K562 (cell line): ENCODE measurements around the gene TWSG1.

ENCODE experiments used
- CREB1 ChIP-seq, 2 experiments: sonication (generic) in 1 of 2; formaldehyde crosslinking in 1 of 2; IDR thresholded peaks; 2 replicates each; pipeline versions ENCODE4 v1.6.1 to v1.8.0; 2012 to 2022; ENCODE audit warnings: inconsistent platforms in 1 of 2, mild to moderate bottlenecking in 1 of 2, missing genetic modification reagents in 1 of 2, moderate library complexity in 1 of 2
- EZH2 ChIP-seq: IDR thresholded peaks from 2 replicates; pipeline ENCODE4 v1.6.1; 2012; ENCODE audit warnings: low read depth, mild to moderate bottlenecking, inconsistent platforms, low read length, borderline replicate concordance
- FIP1L1 ChIP-seq: fragments of 200-400 bp; formaldehyde crosslinking; IDR thresholded peaks from 2 replicates; pipeline ENCODE4 v1.6.1; 2018; ENCODE audit warnings: mild to moderate bottlenecking, low read depth, low read length; ENCODE audit not compliant: poor library complexity, severe bottlenecking
- PCBP2 ChIP-seq: fragments of 200-400 bp; formaldehyde crosslinking; IDR thresholded peaks from 2 replicates; pipeline ENCODE4 v1.6.1; 2018; ENCODE audit warnings: low read length, low read depth, mild to moderate bottlenecking, moderate library complexity; ENCODE audit not compliant: poor library complexity, severe bottlenecking
- POLR3A ChIP-seq: IDR thresholded peaks from 2 replicates; pipeline ENCODE4 v1.6.1; 2011; ENCODE audit warnings: borderline replicate concordance, mild to moderate bottlenecking, moderate library complexity; ENCODE audit not compliant: insufficient read length, insufficient read depth; ENCODE audit errors: extremely low read depth
- PURB ChIP-seq: sonication (generic); formaldehyde crosslinking; IDR thresholded peaks from 2 replicates; pipeline ENCODE4 v1.9.0; 2021; ENCODE audit warnings: low read depth, mild to moderate bottlenecking, missing genetic modification reagents
- ZEB2 ChIP-seq: fragments of 450-650 bp; IDR thresholded peaks from 2 replicates; pipeline ENCODE4 v1.6.1; 2016
- ZNF174 ChIP-seq: fragments of 250-450 bp; sonication (Bioruptor Pico); IDR thresholded peaks from 2 replicates; pipeline ENCODE4 v1.4.0; 2020; ENCODE audit warnings: mild to moderate bottlenecking
- ZNF274 ChIP-seq: IDR thresholded peaks from 2 replicates; pipeline ENCODE4 v1.6.1; 2011; ENCODE audit warnings: low read depth, mild to moderate bottlenecking, low read length, moderate library complexity, borderline replicate concordance
- TF ChIP-seq, protein P1 (sequence below), 2 experiments: fragments of 450-650 bp in 1 of 2; sonication (generic) in 1 of 2; formaldehyde crosslinking in 1 of 2; IDR thresholded peaks; 2 replicates each; pipeline versions ENCODE4 v1.7.1 to v1.9.0; 2016 to 2022; ENCODE audit warnings: inconsistent platforms in 1 of 2, mild to moderate bottlenecking in 1 of 2, missing genetic modification reagents in 1 of 2
- TF ChIP-seq, protein P2 (sequence below): fragments of 250-450 bp; sonication (Bioruptor Pico); IDR thresholded peaks from 2 replicates; pipeline ENCODE4 v1.5.0; 2021
- TF ChIP-seq, protein P3 (sequence below), 2 experiments: IDR thresholded peaks; 2 replicates each; pipeline ENCODE4 v1.6.1; 2012; ENCODE audit warnings: improper control_type of control experiment in 2 of 2, low read depth in 2 of 2, low read length in 2 of 2, borderline replicate concordance in 1 of 2
- TF ChIP-seq, protein P4 (sequence below), 3 experiments: IDR thresholded peaks in 2 of 3; conservative IDR thresholded peaks in 1 of 3; 2 replicates each; pipeline ENCODE4 v1.5.1; 2011 to 2012; ENCODE audit warnings: low read length in 3 of 3, mild to moderate bottlenecking in 3 of 3, control low read depth in 2 of 3, improper control_type of control experiment in 1 of 3, inconsistent platforms in 1 of 3, low read depth in 1 of 3, mixed read lengths in 1 of 3, moderate library complexity in 1 of 3; ENCODE audit not compliant: insufficient read depth in 2 of 3
- TF ChIP-seq, protein P5 (sequence below): sonication (generic); formaldehyde crosslinking; IDR thresholded peaks from 2 replicates; pipeline ENCODE4 v1.5.0; 2020; ENCODE audit warnings: missing genetic modification reagents

DNA sequence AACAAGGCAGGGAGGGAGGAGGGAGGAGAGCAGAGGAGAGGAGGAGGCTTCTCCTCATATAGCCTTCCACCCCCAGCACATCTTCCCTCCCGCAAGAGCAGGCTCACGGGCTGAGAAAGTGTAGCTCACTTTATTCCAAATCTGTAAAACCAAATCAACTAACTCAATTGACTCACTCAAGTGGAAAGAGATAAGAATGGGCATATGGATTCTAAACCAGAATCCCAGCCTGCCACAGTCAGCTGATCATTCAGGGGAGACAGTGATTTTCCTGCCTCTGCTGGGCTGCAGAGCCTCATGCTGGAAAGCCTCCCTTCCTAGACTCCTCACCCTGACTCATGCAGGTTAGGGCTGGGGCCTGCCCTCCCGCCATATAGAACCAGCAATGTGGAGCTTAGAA is 4.2 kb upstream of the TWSG1 start:
- TF ChIP-seq, protein P1, sequence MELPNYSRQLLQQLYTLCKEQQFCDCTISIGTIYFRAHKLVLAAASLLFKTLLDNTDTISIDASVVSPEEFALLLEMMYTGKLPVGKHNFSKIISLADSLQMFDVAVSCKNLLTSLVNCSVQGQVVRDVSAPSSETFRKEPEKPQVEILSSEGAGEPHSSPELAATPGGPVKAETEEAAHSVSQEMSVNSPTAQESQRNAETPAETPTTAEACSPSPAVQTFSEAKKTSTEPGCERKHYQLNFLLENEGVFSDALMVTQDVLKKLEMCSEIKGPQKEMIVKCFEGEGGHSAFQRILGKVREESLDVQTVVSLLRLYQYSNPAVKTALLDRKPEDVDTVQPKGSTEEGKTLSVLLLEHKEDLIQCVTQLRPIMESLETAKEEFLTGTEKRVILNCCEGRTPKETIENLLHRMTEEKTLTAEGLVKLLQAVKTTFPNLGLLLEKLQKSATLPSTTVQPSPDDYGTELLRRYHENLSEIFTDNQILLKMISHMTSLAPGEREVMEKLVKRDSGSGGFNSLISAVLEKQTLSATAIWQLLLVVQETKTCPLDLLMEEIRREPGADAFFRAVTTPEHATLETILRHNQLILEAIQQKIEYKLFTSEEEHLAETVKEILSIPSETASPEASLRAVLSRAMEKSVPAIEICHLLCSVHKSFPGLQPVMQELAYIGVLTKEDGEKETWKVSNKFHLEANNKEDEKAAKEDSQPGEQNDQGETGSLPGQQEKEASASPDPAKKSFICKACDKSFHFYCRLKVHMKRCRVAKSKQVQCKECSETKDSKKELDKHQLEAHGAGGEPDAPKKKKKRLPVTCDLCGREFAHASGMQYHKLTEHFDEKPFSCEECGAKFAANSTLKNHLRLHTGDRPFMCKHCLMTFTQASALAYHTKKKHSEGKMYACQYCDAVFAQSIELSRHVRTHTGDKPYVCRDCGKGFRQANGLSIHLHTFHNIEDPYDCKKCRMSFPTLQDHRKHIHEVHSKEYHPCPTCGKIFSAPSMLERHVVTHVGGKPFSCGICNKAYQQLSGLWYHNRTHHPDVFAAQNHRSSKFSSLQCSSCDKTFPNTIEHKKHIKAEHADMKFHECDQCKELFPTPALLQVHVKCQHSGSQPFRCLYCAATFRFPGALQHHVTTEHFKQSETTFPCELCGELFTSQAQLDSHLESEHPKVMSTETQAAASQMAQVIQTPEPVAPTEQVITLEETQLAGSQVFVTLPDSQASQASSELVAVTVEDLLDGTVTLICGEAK (IDR thresholded peaks at IDR 0.05) = no peak
- TF ChIP-seq, protein P1 (CRISPR knock-in tag; IDR thresholded peaks at IDR 0.05) = no peak
- TF ChIP-seq CREB1 (IDR thresholded peaks at IDR 0.05) (no peak), CREB1 (CRISPR knock-in tag; IDR thresholded peaks at IDR 0.05) (no peak), ZNF274 (no peak), FIP1L1 (no peak), ZEB2 (no peak), ZNF174 (CRISPR knock-in tag) (no peak), PCBP2 (no peak), EZH2 (no peak), PURB (CRISPR knock-in tag) (no peak), POLR3A (no peak)
- TF ChIP-seq, protein P2, sequence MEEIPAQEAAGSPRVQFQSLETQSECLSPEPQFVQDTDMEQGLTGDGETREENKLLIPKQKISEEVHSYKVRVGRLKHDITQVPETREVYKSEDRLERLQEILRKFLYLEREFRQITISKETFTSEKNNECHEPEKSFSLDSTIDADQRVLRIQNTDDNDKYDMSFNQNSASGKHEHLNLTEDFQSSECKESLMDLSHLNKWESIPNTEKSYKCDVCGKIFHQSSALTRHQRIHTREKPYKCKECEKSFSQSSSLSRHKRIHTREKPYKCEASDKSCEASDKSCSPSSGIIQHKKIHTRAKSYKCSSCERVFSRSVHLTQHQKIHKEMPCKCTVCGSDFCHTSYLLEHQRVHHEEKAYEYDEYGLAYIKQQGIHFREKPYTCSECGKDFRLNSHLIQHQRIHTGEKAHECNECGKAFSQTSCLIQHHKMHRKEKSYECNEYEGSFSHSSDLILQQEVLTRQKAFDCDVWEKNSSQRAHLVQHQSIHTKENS (CRISPR knock-in tag) = no peak
- TF ChIP-seq, protein P3, sequence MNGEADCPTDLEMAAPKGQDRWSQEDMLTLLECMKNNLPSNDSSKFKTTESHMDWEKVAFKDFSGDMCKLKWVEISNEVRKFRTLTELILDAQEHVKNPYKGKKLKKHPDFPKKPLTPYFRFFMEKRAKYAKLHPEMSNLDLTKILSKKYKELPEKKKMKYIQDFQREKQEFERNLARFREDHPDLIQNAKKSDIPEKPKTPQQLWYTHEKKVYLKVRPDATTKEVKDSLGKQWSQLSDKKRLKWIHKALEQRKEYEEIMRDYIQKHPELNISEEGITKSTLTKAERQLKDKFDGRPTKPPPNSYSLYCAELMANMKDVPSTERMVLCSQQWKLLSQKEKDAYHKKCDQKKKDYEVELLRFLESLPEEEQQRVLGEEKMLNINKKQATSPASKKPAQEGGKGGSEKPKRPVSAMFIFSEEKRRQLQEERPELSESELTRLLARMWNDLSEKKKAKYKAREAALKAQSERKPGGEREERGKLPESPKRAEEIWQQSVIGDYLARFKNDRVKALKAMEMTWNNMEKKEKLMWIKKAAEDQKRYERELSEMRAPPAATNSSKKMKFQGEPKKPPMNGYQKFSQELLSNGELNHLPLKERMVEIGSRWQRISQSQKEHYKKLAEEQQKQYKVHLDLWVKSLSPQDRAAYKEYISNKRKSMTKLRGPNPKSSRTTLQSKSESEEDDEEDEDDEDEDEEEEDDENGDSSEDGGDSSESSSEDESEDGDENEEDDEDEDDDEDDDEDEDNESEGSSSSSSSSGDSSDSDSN (IDR thresholded peaks at IDR 0.05; ENCODE audit: borderline replicate concordance in 1 of 2, low read depth in 2 of 2, low read length in 2 of 2) = no peak
- TF ChIP-seq, protein P4, sequence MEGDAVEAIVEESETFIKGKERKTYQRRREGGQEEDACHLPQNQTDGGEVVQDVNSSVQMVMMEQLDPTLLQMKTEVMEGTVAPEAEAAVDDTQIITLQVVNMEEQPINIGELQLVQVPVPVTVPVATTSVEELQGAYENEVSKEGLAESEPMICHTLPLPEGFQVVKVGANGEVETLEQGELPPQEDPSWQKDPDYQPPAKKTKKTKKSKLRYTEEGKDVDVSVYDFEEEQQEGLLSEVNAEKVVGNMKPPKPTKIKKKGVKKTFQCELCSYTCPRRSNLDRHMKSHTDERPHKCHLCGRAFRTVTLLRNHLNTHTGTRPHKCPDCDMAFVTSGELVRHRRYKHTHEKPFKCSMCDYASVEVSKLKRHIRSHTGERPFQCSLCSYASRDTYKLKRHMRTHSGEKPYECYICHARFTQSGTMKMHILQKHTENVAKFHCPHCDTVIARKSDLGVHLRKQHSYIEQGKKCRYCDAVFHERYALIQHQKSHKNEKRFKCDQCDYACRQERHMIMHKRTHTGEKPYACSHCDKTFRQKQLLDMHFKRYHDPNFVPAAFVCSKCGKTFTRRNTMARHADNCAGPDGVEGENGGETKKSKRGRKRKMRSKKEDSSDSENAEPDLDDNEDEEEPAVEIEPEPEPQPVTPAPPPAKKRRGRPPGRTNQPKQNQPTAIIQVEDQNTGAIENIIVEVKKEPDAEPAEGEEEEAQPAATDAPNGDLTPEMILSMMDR (IDR thresholded peaks at IDR 0.05 in 2 of 3, conservative IDR thresholded peaks at IDR 0.05 in 1 of 3; ENCODE audit: insufficient read depth in 2 of 3, low read depth in 1 of 3, low read length in 3 of 3) = no peak
- TF ChIP-seq, protein P5, sequence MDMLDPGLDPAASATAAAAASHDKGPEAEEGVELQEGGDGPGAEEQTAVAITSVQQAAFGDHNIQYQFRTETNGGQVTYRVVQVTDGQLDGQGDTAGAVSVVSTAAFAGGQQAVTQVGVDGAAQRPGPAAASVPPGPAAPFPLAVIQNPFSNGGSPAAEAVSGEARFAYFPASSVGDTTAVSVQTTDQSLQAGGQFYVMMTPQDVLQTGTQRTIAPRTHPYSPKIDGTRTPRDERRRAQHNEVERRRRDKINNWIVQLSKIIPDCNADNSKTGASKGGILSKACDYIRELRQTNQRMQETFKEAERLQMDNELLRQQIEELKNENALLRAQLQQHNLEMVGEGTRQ (CRISPR knock-in tag) = no peak
